ENCODE results near the gene LAMC2. TPM values are rescaled to one million over a fixed set of nuclear protein-coding genes. Genes with fewer than 3 reads are reported as not detected.

LAMC2 gene
- total and polyA plus RNA-seq, 2 of the 8 experiments (the other 6 are each of a cell fraction or from before 2014, with no cell fraction given): 4.6 to 12.9 TPM

DNA sequence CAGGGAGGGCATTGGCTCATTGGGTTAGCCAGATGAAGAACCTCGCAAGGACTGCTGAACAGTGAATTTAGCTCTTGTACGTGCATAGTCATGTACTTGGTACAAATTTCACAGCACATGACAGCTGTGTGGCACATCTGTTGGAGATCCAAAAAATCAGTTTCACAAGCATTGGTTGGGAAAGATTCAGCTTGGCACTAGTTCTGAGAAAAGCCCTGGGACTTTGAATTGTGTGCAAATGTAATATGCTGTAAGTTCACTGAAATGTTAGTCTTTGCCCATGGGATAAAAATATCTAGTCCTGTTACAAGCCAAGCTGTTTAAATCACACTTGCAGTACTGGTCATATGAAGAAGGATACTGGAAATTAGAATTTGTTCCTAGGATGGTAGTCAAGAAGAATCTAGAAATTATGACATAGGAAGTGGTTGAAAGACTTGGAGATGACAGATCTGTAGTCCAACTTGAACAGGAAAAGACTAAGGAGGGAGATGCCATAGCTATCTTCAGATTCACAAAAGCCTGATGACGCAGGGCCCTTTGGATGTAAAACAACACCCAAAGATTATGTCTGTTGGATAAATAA lies 19.2 kb downstream of the LAMC2 start (continued):
- TF ChIP-seq, protein P1, sequence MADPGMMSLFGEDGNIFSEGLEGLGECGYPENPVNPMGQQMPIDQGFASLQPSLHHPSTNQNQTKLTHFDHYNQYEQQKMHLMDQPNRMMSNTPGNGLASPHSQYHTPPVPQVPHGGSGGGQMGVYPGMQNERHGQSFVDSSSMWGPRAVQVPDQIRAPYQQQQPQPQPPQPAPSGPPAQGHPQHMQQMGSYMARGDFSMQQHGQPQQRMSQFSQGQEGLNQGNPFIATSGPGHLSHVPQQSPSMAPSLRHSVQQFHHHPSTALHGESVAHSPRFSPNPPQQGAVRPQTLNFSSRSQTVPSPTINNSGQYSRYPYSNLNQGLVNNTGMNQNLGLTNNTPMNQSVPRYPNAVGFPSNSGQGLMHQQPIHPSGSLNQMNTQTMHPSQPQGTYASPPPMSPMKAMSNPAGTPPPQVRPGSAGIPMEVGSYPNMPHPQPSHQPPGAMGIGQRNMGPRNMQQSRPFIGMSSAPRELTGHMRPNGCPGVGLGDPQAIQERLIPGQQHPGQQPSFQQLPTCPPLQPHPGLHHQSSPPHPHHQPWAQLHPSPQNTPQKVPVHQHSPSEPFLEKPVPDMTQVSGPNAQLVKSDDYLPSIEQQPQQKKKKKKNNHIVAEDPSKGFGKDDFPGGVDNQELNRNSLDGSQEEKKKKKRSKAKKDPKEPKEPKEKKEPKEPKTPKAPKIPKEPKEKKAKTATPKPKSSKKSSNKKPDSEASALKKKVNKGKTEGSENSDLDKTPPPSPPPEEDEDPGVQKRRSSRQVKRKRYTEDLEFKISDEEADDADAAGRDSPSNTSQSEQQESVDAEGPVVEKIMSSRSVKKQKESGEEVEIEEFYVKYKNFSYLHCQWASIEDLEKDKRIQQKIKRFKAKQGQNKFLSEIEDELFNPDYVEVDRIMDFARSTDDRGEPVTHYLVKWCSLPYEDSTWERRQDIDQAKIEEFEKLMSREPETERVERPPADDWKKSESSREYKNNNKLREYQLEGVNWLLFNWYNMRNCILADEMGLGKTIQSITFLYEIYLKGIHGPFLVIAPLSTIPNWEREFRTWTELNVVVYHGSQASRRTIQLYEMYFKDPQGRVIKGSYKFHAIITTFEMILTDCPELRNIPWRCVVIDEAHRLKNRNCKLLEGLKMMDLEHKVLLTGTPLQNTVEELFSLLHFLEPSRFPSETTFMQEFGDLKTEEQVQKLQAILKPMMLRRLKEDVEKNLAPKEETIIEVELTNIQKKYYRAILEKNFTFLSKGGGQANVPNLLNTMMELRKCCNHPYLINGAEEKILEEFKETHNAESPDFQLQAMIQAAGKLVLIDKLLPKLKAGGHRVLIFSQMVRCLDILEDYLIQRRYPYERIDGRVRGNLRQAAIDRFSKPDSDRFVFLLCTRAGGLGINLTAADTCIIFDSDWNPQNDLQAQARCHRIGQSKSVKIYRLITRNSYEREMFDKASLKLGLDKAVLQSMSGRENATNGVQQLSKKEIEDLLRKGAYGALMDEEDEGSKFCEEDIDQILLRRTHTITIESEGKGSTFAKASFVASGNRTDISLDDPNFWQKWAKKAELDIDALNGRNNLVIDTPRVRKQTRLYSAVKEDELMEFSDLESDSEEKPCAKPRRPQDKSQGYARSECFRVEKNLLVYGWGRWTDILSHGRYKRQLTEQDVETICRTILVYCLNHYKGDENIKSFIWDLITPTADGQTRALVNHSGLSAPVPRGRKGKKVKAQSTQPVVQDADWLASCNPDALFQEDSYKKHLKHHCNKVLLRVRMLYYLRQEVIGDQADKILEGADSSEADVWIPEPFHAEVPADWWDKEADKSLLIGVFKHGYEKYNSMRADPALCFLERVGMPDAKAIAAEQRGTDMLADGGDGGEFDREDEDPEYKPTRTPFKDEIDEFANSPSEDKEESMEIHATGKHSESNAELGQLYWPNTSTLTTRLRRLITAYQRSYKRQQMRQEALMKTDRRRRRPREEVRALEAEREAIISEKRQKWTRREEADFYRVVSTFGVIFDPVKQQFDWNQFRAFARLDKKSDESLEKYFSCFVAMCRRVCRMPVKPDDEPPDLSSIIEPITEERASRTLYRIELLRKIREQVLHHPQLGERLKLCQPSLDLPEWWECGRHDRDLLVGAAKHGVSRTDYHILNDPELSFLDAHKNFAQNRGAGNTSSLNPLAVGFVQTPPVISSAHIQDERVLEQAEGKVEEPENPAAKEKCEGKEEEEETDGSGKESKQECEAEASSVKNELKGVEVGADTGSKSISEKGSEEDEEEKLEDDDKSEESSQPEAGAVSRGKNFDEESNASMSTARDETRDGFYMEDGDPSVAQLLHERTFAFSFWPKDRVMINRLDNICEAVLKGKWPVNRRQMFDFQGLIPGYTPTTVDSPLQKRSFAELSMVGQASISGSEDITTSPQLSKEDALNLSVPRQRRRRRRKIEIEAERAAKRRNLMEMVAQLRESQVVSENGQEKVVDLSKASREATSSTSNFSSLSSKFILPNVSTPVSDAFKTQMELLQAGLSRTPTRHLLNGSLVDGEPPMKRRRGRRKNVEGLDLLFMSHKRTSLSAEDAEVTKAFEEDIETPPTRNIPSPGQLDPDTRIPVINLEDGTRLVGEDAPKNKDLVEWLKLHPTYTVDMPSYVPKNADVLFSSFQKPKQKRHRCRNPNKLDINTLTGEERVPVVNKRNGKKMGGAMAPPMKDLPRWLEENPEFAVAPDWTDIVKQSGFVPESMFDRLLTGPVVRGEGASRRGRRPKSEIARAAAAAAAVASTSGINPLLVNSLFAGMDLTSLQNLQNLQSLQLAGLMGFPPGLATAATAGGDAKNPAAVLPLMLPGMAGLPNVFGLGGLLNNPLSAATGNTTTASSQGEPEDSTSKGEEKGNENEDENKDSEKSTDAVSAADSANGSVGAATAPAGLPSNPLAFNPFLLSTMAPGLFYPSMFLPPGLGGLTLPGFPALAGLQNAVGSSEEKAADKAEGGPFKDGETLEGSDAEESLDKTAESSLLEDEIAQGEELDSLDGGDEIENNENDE (IDR thresholded peaks at IDR 0.05; ENCODE audit: insufficient replicate concordance, low read length): no peak
- TF ChIP-seq SAP30 (IDR thresholded peaks at IDR 0.05; ENCODE audit: insufficient read depth, insufficient replicate concordance, low read length): no peak
- TF ChIP-seq CEBPB (IDR thresholded peaks at IDR 0.05; ENCODE audit: low read depth, low read length): no peak
- no peak for TF ChIP-seq BCL11A (IDR thresholded peaks at IDR 0.05; ENCODE audit: low read depth in 2 of 2, low read length in 2 of 2)
- no peak for TF ChIP-seq CBX8 (IDR thresholded peaks at IDR 0.05; ENCODE audit: borderline replicate concordance, low read depth, low read length)
- no peak for TF ChIP-seq RAD21 (IDR thresholded peaks at IDR 0.05 in 1 of 2, conservative IDR thresholded peaks at IDR 0.05 in 1 of 2; ENCODE audit: low read depth in 2 of 2, low read length in 2 of 2)
- no peak for TF ChIP-seq FOSL1 (IDR thresholded peaks at IDR 0.05; ENCODE audit: insufficient read depth, low read depth, low read length)
- no peak for TF ChIP-seq SP2 (IDR thresholded peaks at IDR 0.05; ENCODE audit: low read length)
- no peak for TF ChIP-seq PHF8 (conservative IDR thresholded peaks at IDR 0.05; ENCODE audit: low read depth, low read length)
- TF ChIP-seq NANOG (IDR thresholded peaks at IDR 0.05; ENCODE audit: insufficient read depth, low read depth, low read length, poor library complexity, severe bottlenecking): no peak
